ENCODE results near the gene TMEM204.

TMEM204 gene

GRCh38 chr16:1567988-1568387, 34.5 kb downstream of the TMEM204 start:
- TF ChIP-seq POLR2A (IDR thresholded peaks at IDR 0.05; ENCODE audit: low read depth, low read length), result no peak
- TF ChIP-seq TAF1 (IDR thresholded peaks at IDR 0.05; ENCODE audit: borderline replicate concordance, low read depth, low read length), result no peak
- TF ChIP-seq POLR2AphosphoS5 (IDR thresholded peaks at IDR 0.05; ENCODE audit: low read depth, low read length), result no peak
- no peak for DNase-seq (ENCODE audit: insufficient read length)
- FAIRE-seq, result no peak

DNA sequence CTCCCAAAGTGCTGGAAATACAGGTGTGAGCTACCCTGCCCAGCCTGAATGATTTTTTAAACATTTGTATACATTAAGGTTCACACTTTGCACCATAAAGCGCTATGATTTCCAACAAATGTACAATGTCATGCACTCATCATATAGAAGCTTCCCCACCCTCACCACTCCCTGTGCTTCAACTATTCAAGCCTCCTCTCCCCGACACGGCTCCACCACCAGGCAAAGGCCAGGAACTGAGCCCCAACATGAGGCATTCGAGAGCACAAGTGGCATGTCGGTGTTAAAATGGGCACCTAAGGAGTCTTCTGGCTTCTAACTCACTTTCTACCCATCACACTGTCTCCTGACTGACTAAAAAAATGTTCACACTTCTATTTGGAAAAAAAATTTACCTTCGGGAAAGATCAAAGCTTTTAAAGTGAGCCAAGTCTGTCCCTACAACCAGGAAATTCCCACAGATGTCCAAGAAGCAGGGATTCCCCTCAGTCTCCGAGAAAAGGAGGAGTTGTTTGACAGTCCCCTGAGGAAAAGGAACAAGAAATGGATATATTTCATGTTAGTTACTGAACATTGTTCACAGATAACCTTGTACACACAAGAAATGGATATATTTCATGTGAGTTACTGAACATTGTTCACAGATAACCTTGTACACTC, 37.7 kb downstream of the TMEM204 start:
- FAIRE-seq (no peak), DNase-seq (ENCODE audit: insufficient read length) (no peak)
- TF ChIP-seq POLR2A (IDR thresholded peaks at IDR 0.05; ENCODE audit: low read depth, low read length), result no peak
- TF ChIP-seq TAF1 (IDR thresholded peaks at IDR 0.05; ENCODE audit: borderline replicate concordance, low read depth, low read length), result no peak
- TF ChIP-seq POLR2AphosphoS5 (IDR thresholded peaks at IDR 0.05; ENCODE audit: low read depth, low read length), result no peak

GRCh38 chr16:1572673-1573072, 39.2 kb downstream of the TMEM204 start:
- DNase-seq (ENCODE audit: insufficient read length), result no peak
- TF ChIP-seq TAF1 (IDR thresholded peaks at IDR 0.05; ENCODE audit: borderline replicate concordance, low read depth, low read length), result no peak
- no peak for TF ChIP-seq POLR2AphosphoS5 (IDR thresholded peaks at IDR 0.05; ENCODE audit: low read depth, low read length)
- TF ChIP-seq POLR2A (IDR thresholded peaks at IDR 0.05; ENCODE audit: low read depth, low read length), result no peak
- FAIRE-seq, result no peak

DNA sequence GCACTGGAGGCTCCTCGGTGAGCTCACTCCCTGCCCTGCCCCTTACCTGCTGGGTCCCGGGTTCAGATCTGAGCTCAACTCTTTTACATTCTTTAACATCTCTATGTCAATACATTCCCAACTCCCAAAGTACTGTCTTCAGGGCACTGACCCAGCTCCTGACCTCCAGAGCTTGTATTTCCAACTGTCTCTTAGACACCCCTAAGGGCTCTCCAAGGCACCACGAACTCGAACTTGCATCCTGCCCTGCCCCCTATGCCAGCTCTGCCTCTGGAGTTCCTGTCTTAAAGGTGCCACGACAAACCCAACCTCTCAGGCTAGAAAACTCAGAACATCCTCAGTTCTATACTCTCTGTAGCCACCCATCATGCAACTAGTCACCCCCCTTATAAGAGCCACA, 39.8 kb downstream of the TMEM204 start:
- DNase-seq (ENCODE audit: insufficient read length), result no peak
- TF ChIP-seq POLR2AphosphoS5 (IDR thresholded peaks at IDR 0.05; ENCODE audit: low read depth, low read length) (no peak), POLR2A (IDR thresholded peaks at IDR 0.05; ENCODE audit: low read depth, low read length) (no peak), TAF1 (IDR thresholded peaks at IDR 0.05; ENCODE audit: borderline replicate concordance, low read depth, low read length) (no peak)
- no peak for FAIRE-seq

DNA sequence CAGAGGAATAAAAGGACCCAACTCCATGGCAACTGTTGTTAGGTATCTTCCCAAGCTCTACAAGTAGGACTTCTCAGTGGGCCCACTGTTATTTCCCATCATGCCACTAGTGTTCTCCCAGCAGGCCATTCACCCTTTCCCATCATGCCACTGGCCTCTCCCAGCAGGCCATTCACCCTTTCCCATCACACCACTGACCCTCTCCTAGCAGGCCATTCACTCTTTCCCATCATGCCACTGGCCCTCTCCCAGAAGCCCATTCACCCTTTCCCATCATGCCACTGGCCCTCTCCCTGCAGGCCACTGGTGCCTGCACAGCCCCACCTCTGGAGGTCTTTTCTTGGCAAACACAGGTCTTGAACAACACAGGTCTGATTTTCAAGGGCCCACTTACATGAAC, 42.1 kb downstream of the TMEM204 start:
- TF ChIP-seq POLR2A (IDR thresholded peaks at IDR 0.05; ENCODE audit: low read depth, low read length) (no peak), POLR2AphosphoS5 (IDR thresholded peaks at IDR 0.05; ENCODE audit: low read depth, low read length) (no peak)
- no peak for DNase-seq (ENCODE audit: insufficient read length)
- no peak for FAIRE-seq

DNA sequence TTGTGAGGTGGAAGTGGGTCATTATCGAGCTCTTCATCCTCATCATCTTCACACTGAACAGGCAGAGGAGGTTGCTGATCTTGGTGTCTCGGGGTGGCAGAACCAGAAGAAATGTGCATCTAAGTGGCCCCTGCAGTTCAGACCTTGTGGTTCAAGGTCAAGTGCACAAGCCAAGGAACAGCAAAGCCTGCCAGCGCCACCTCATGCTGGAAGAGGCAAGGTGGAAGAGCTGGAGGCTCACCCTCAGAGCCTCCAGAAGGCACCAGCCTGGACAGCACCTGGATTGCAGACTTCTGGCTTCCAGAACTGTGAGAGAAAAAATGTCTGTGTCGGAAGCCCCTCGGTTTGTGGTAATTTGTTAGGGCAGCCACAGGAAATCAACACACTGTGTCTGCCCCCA, 45.7 kb downstream of the TMEM204 start:
- DNase-seq (ENCODE audit: insufficient read length) (no peak), FAIRE-seq (no peak)
- TF ChIP-seq POLR2AphosphoS5 (IDR thresholded peaks at IDR 0.05; ENCODE audit: low read depth, low read length), result no peak
- TF ChIP-seq POLR2A (IDR thresholded peaks at IDR 0.05; ENCODE audit: low read depth, low read length), result no peak
- TF ChIP-seq TAF1 (IDR thresholded peaks at IDR 0.05; ENCODE audit: borderline replicate concordance, low read depth, low read length), result no peak

DNA sequence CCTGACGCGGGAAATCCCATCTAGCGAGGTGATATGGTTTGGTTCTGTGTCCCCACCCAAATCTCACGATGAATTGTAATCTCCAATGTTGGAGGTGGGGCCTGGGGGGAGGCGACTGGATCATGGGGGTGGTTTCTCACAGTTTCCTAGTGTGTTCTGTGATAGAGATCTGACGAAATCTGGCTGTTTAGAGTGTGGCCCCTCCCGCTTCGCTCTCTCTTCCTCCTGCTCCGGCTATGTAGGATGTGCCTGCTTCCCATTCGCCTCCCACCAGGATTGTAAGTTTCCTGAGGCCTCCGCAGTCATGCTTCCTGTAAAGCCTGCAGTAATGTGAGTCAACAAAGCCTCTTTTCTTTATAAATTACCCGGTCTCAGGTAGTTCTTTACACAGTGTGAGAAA, 46.8 kb downstream of the TMEM204 start:
- no peak for TF ChIP-seq TAF1 (IDR thresholded peaks at IDR 0.05; ENCODE audit: borderline replicate concordance, low read depth, low read length)
- DNase-seq (ENCODE audit: insufficient read length) (no peak), FAIRE-seq (no peak)

DNA sequence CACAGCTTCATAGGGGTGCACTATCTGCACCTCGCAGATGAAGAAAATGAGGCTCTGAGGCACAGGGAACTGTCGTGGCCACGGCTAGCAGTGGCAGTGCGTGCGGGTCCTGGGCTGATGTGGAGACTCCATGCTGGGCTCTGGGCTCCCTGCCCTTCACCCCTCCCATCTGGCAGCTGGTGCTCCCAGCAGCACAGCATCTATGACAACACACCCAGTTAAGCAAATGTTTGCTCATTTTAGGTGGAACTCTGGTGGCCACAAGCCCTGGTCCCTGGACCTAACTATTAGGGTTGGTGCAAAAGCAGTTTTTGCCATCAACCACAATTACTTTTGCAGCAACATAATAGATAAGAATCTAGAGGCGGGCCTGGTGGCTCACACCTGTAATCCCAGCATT, 47.5 kb downstream of the TMEM204 start:
- no peak for DNase-seq (ENCODE audit: insufficient read length)
- no peak for TF ChIP-seq TAF1 (IDR thresholded peaks at IDR 0.05; ENCODE audit: borderline replicate concordance, low read depth, low read length)
- no peak for TF ChIP-seq POLR2AphosphoS5 (IDR thresholded peaks at IDR 0.05; ENCODE audit: low read depth, low read length)
- no peak for TF ChIP-seq POLR2A (IDR thresholded peaks at IDR 0.05; ENCODE audit: low read depth, low read length)
- no peak for FAIRE-seq

GRCh38 chr16:1581804-1582203, 48.3 kb downstream of the TMEM204 start:
- no peak for TF ChIP-seq POLR2AphosphoS5 (IDR thresholded peaks at IDR 0.05; ENCODE audit: low read depth, low read length)
- no peak for TF ChIP-seq POLR2A (IDR thresholded peaks at IDR 0.05; ENCODE audit: low read depth, low read length)
- no peak for TF ChIP-seq TAF1 (IDR thresholded peaks at IDR 0.05; ENCODE audit: borderline replicate concordance, low read depth, low read length)
- FAIRE-seq (no peak), DNase-seq (ENCODE audit: insufficient read length) (no peak)

- no peak for TF ChIP-seq POLR2AphosphoS5 (IDR thresholded peaks at IDR 0.05; ENCODE audit: low read depth, low read length)
- TF ChIP-seq TAF1 (IDR thresholded peaks at IDR 0.05; ENCODE audit: borderline replicate concordance, low read depth, low read length), result no peak
- no peak for TF ChIP-seq POLR2A (IDR thresholded peaks at IDR 0.05; ENCODE audit: low read depth, low read length)
- DNase-seq (ENCODE audit: insufficient read length) (no peak), FAIRE-seq (no peak)
Observed at GRCh38 chr16:1583180-1583579, 49.7 kb downstream of the TMEM204 start.

- DNase-seq (ENCODE audit: insufficient read length) (no peak), FAIRE-seq (no peak)
- TF ChIP-seq POLR2A (IDR thresholded peaks at IDR 0.05; ENCODE audit: low read depth, low read length), result no peak
- TF ChIP-seq POLR2AphosphoS5 (IDR thresholded peaks at IDR 0.05; ENCODE audit: low read depth, low read length), result no peak
- TF ChIP-seq TAF1 (IDR thresholded peaks at IDR 0.05; ENCODE audit: borderline replicate concordance, low read depth, low read length), result no peak
Observed at GRCh38 chr16:1584926-1585484, 51.5 kb downstream of the TMEM204 start.

- FAIRE-seq (no peak), DNase-seq (ENCODE audit: insufficient read length) (no peak)
- no peak for TF ChIP-seq POLR2A (IDR thresholded peaks at IDR 0.05; ENCODE audit: low read depth, low read length)
Observed at GRCh38 chr16:1590366-1590765, 56.9 kb downstream of the TMEM204 start.
